GM12878 (cell line): ENCODE measurements around the gene PIGX. TPM values are rescaled to one million over a fixed set of nuclear protein-coding genes. Genes with fewer than 3 reads are reported as not detected.

Source experiments
- BCL11A ChIP-seq: IDR thresholded peaks from 2 replicates; pipeline ENCODE4 v1.6.1; 2011; ENCODE audit warnings: low read depth, low read length
- CEBPB ChIP-seq, 2 experiments: fragments of 150-350 bp in 1 of 2; IDR thresholded peaks; 2 replicates each; pipeline ENCODE4 v1.6.1; 2012 to 2014; ENCODE audit warnings: low read depth in 2 of 2, low read length in 2 of 2, borderline replicate concordance in 1 of 2, inconsistent platforms in 1 of 2
- E4F1 ChIP-seq: fragments of 450-650 bp; IDR thresholded peaks from 2 replicates; pipeline ENCODE4 v1.6.1; 2018; ENCODE audit warnings: borderline replicate concordance, mild to moderate bottlenecking; ENCODE audit not compliant: partially characterized antibody
- EED ChIP-seq: sonication (generic); IDR thresholded peaks from 2 replicates; pipeline ENCODE4 v1.6.1; 2016; ENCODE audit warnings: antibody characterized with exemption, low read depth
- FOXK2 ChIP-seq: fragments of 450-650 bp; IDR thresholded peaks from 2 replicates; pipeline ENCODE4 v1.6.1; 2017; ENCODE audit warnings: mild to moderate bottlenecking, moderate library complexity
- GABPA ChIP-seq: IDR thresholded peaks from 2 replicates; pipeline ENCODE4 v1.6.1; 2014; ENCODE audit warnings: antibody characterized with exemption, low read depth, mild to moderate bottlenecking, inconsistent platforms
- GATAD2B ChIP-seq: fragments of 450-650 bp; conservative IDR thresholded peaks from 2 replicates; pipeline ENCODE4 v1.6.1; 2017; ENCODE audit warnings: low read depth, mild to moderate bottlenecking, moderate library complexity
- HSF1 ChIP-seq: fragments of 150-350 bp; IDR thresholded peaks from 2 replicates; pipeline ENCODE4 v1.6.1; 2014; ENCODE audit warnings: mild to moderate bottlenecking, low read depth, low read length
- NRF1 ChIP-seq: conservative IDR thresholded peaks from 2 replicates; pipeline ENCODE4 v1.6.1; 2011; ENCODE audit warnings: mild to moderate bottlenecking, low read depth, low read length, improper control_type of control experiment
- POLR2AphosphoS5 ChIP-seq: IDR thresholded peaks from 2 replicates; pipeline ENCODE4 v1.6.1; 2011; ENCODE audit warnings: mild to moderate bottlenecking, low read length, inconsistent platforms
- RBBP5 ChIP-seq: fragments of 200-600 bp; sonication (generic); conservative IDR thresholded peaks from 2 replicates; pipeline ENCODE4 v1.6.1; 2016
- RELA ChIP-seq: fragments of 450-650 bp; IDR thresholded peaks from 2 replicates; pipeline ENCODE4 v1.8.0; 2014; ENCODE audit warnings: borderline replicate concordance; ENCODE audit not compliant: partially characterized antibody
- RELB ChIP-seq: fragments of 450-650 bp; IDR thresholded peaks from 2 replicates; pipeline ENCODE4 v1.6.1; 2017; ENCODE audit warnings: low read depth, mild to moderate bottlenecking, moderate library complexity
- RFX5 ChIP-seq: IDR thresholded peaks from 2 replicates; pipeline ENCODE4 v1.6.1; 2011; ENCODE audit warnings: low read depth, low read length, improper control_type of control experiment
- SRF ChIP-seq, 2 experiments: IDR thresholded peaks; 2 replicates each; pipeline ENCODE4 v1.6.1; 2011; ENCODE audit warnings: low read depth in 2 of 2, low read length in 2 of 2, mild to moderate bottlenecking in 1 of 2, moderate library complexity in 1 of 2
- USF2 ChIP-seq: IDR thresholded peaks from 2 replicates; pipeline ENCODE4 v1.6.1; 2011; ENCODE audit warnings: low read depth, low read length, improper control_type of control experiment, borderline replicate concordance
- ZBED1 ChIP-seq: IDR thresholded peaks from 2 replicates; pipeline ENCODE4 v1.6.1; 2016; ENCODE audit warnings: borderline replicate concordance
- ZBTB4 ChIP-seq: fragments of 450-650 bp; formaldehyde crosslinking; IDR thresholded peaks from 2 replicates; pipeline ENCODE4 v1.4.0; 2022; ENCODE audit warnings: mild to moderate bottlenecking, moderate library complexity
- ZNF622 ChIP-seq: fragments of 450-650 bp; IDR thresholded peaks from 2 replicates; pipeline ENCODE4 v1.6.1; 2017; ENCODE audit warnings: mild to moderate bottlenecking, inconsistent platforms
- polyA plus RNA-seq, 11 experiments: library from polyadenylated mRNA; depleted of rRNA in 4 of 11; unstranded in 6 of 11; stranded (reverse) in 5 of 11; fragments of >200 nt; fragmentation: Nextera tagmentation in 4 of 11; fragmentation: Illumina TruSeq in 1 of 11; extraction: Ambion mirVana in 4 of 11; extraction: Trizol in 1 of 11; gene quantifications; 1 replicate in 1 of 11; 2 replicates in 10 of 11; pipeline versions ENCODE4 v1.2.1 to v1.2.3, GENCODE V29; 2011 to 2016; ENCODE audit warnings: inconsistent platforms in 2 of 11, missing spikeins in 2 of 11, low read depth in 1 of 11
- total RNA-seq, 4 experiments: library from RNA; depleted of rRNA in 3 of 4; stranded (reverse); fragments of >200 nt in 3 of 4; fragmentation: Illumina TruSeq in 1 of 4; extraction: Trizol in 1 of 4; gene quantifications; 2 replicates each; pipeline versions ENCODE4 v1.2.1 to v1.2.3, GENCODE V29; 2013 to 2021

PIGX gene
- total and polyA plus RNA-seq, 10 of the 15 experiments (the other 5 are each of a cell fraction or from before 2014, with no cell fraction given) = 3.8 to 40.0 (median 22.3) TPM

GRCh38 chr3:196684548-196685407, 27.4 kb upstream of the PIGX start (continued):
- no peak for TF ChIP-seq HSF1
- no peak for TF ChIP-seq FOXK2
- no peak for TF ChIP-seq RBBP5
- TF ChIP-seq CEBPB (IDR thresholded peaks at IDR 0.05; ENCODE audit: borderline replicate concordance in 1 of 2, low read depth in 2 of 2, low read length in 2 of 2) = no peak
- no peak for TF ChIP-seq NRF1
- TF ChIP-seq SRF (IDR thresholded peaks at IDR 0.05; ENCODE audit: low read depth in 2 of 2, low read length in 2 of 2) = no peak
- peak; percentile 75; the same call in 1 of the 2 replicates for TF ChIP-seq BCL11A
- no peak; the same call in 1 of the 2 replicates for TF ChIP-seq ZBED1
- no peak for TF ChIP-seq POLR2AphosphoS5
- TF ChIP-seq RELB = peak; percentile 88
- TF ChIP-seq ZNF622 = no peak
- TF ChIP-seq GATAD2B = no peak
- peak; percentile 43 for TF ChIP-seq RELA
- peak; percentile 88; the same call in 1 of the 2 replicates for TF ChIP-seq EED
- no peak for TF ChIP-seq USF2
- TF ChIP-seq ZBTB4 (CRISPR knock-in tag) = no peak
- no peak for TF ChIP-seq GABPA
- TF ChIP-seq E4F1 = no peak
- TF ChIP-seq RFX5 = no peak
